ENCODE data around the gene MBTPS1.
"Not testable (repeated sequence)": the region's sequence is repeated elsewhere in the genome, so short reads cannot be mapped to it uniquely, and the experiment has no call there.

MBTPS1 gene

DNA sequence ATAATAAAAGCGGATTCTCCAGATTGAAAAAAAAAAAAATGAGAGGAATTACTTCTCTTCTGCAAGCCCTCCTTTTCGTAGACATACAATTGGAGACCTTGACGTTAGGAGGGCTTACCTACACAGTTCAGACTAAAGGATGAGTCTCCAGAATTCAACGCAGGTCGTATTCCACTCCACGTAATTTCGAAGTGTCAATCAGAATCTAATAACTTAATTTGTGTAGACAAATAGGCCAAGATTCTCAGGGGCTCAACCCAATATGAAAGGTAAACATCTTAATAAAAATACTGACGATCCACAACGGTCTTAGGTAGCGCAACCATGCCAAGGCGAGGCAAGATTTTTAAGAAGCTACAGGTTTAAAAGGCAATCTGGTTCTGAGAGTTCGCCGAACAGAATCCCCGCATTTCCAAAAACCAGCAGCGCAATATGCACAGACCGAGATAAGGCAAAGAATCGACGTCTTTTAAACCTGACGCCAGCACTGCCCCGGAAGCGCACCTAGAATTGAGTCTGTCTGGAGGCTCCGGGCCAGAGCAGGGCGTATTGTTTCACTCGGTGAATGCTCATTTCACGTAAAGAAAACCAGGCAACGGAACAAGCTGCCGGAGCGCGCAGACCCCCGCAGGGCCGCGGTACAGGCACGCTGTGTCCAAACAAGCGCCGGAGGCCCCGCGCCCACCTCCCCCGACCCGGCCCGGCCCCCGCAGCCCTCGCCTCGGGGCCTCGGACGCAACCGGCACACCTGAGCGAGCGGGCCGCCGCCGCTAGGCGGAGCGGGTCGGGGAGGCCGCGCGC lies 623 bp downstream of the MBTPS1 start:
- WGBS, 2 experiments (ENCODE audit: insufficient coverage in 2 of 2) = 1% methylated on average over 44 to 50 of the region's 57 CpGs
- Histone ChIP-seq H3K36me3 (ENCODE audit: control insufficient read depth, insufficient read depth, low read length) (peaks cover 6% of the 10 kb centered on the region), H3K27ac (ENCODE audit: low read depth, low read length, severe bottlenecking) (peak overlapping the region; percentile 90), H3K4me1 (ENCODE audit: control insufficient read depth, insufficient read depth, low read length, poor library complexity, severe bottlenecking) (peaks cover 2% of the 10 kb centered on the region), H3K4me3 (ENCODE audit: extremely low read depth, insufficient read depth, low read length, poor library complexity, severe bottlenecking) (peak overlapping the region; percentile 88), H3K9me3 (ENCODE audit: control insufficient read depth, low read length) (no peaks in the 10 kb centered on the region)

DNA sequence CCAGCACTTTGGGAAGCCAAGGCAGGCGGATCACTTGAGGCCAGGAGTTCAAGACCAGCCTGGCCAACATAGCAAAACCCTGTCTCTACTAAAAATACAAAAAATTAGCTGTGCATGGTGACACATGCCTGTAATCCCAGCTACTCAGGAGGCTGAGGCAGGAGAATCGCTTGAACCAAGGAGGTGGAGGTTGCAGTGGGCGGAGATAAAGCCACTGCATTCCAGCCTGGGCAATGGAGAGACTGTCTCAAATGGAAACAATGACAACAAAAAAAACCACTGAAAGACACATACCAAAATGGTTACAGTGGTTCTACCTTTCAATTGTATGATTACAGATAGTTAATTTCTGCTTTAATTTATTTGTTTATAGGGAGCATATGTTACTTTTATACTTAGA lies 4.8 kb downstream of the MBTPS1 start:
- H3K4me1 ChIP-seq (ENCODE audit: control insufficient read depth, insufficient read depth, low read length, poor library complexity, severe bottlenecking); H3K27ac ChIP-seq (ENCODE audit: low read depth, low read length, severe bottlenecking); H3K9me3 ChIP-seq (ENCODE audit: control insufficient read depth, low read length); H3K4me3 ChIP-seq (ENCODE audit: extremely low read depth, insufficient read depth, low read length, poor library complexity, severe bottlenecking): not testable (repeated sequence)
- peaks cover 13% of the 10 kb centered on the region for H3K36me3 ChIP-seq (ENCODE audit: control insufficient read depth, insufficient read depth, low read length)
- WGBS, 2 experiments (ENCODE audit: insufficient coverage in 2 of 2) = 100% methylated on average over 2 of the region's 3 CpGs; no CpG with 5 or more reads in 1 of the 2 experiments

DNA sequence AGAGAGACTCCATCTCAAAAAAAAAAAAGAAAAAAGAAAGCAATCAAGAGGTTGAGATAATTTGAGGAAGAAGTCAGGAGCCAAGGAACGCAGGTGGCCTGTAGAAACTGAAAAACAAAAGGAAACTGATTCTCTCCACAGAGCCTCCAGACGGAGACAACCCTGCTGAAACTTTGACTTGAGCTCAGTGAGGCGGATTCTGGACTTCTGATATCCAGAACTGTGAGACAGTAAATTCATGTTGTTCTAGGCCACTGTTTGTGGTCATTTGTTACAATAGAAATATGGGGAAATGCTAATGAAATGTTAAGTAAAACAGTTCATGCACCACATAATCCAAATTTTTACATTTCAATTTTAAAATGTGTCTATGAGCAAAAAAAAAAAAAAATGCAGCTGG lies 5.2 kb downstream of the MBTPS1 start:
- Histone ChIP-seq H3K27ac (ENCODE audit: low read depth, low read length, severe bottlenecking) (no peak overlapping the region), H3K36me3 (ENCODE audit: control insufficient read depth, insufficient read depth, low read length) (peaks cover 13% of the 10 kb centered on the region), H3K4me1 (ENCODE audit: control insufficient read depth, insufficient read depth, low read length, poor library complexity, severe bottlenecking) (peaks cover 2% of the 10 kb centered on the region), H3K4me3 (ENCODE audit: extremely low read depth, insufficient read depth, low read length, poor library complexity, severe bottlenecking) (no peak overlapping the region), H3K9me3 (ENCODE audit: control insufficient read depth, low read length) (no peaks in the 10 kb centered on the region)
- WGBS, 2 experiments (ENCODE audit: insufficient coverage in 2 of 2) = 100% methylated on average over 2 to 3 of the region's 3 CpGs

DNA sequence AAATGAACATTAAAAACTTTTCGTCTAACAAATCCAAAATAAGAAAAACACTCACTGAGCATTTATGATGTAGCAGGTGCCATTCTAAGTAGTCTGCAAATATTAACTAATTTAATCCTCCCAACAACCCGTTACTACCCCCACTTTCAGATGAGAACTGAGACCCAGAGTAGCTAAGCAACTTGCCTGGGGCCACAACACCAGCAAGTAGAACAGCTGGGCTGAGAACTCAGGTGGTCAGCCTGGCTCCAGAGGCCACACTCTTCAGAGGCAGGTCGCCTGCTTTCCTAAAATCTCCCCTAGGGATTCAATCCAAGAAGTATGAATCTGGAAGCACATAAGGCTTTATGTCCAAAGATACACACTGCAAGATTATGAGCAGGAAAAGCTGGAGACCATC lies 6.2 kb downstream of the MBTPS1 start:
- WGBS, 2 experiments (ENCODE audit: insufficient coverage in 2 of 2) = 60% methylated on average over 1 of the region's 3 CpGs; no CpG with 5 or more reads in 1 of the 2 experiments
- peaks cover 1% of the 10 kb centered on the region for H3K4me1 ChIP-seq (ENCODE audit: control insufficient read depth, insufficient read depth, low read length, poor library complexity, severe bottlenecking)
- H3K27ac ChIP-seq (ENCODE audit: low read depth, low read length, severe bottlenecking) = no peak overlapping the region
- H3K36me3 ChIP-seq (ENCODE audit: control insufficient read depth, insufficient read depth, low read length) = peaks cover 13% of the 10 kb centered on the region
- H3K9me3 ChIP-seq (ENCODE audit: control insufficient read depth, low read length) = no peaks in the 10 kb centered on the region
- no peak overlapping the region for H3K4me3 ChIP-seq (ENCODE audit: extremely low read depth, insufficient read depth, low read length, poor library complexity, severe bottlenecking)

DNA sequence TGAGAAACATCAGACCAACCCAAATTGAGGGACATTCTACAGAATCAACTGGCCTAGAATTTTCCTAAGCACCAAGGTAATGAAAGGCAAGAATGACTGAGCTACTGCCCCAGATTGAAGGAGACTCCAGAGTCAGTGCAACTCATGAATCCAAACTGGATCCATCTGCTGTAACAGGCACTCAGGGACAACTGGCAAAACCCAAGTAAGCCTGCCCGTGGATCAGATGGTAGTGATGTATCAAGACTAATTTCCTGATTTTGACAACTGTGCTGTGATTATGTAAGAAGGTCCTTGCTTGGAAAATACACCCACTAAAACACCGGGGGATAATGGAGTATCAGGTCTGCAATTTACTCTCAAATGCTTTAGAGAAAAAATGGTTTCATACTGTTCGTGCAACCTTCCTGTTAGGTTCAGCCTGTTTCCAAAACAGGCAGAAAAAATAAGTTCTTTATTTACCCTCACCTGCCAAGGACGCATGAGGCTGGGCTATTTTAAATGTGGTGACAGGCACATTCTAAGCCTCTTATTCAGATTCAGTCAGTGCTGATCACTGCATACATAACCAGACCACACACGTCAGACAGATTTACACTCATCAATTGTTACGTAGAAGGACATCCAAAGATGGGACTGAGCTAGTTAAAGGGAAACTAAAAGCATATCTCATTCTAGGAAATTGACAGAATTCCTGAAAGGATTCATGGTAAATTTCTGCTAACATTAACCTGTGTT lies 7.0 kb downstream of the MBTPS1 start:
- no peak overlapping the region for H3K4me3 ChIP-seq (ENCODE audit: extremely low read depth, insufficient read depth, low read length, poor library complexity, severe bottlenecking)
- H3K4me1 ChIP-seq (ENCODE audit: control insufficient read depth, insufficient read depth, low read length, poor library complexity, severe bottlenecking) = no peaks in the 10 kb centered on the region
- H3K9me3 ChIP-seq (ENCODE audit: control insufficient read depth, low read length) = no peaks in the 10 kb centered on the region
- H3K27ac ChIP-seq (ENCODE audit: low read depth, low read length, severe bottlenecking) = no peak overlapping the region
- WGBS, 2 experiments (ENCODE audit: insufficient coverage in 2 of 2) = 100% methylated on average over 1 to 4 of the region's 6 CpGs
- peaks cover 13% of the 10 kb centered on the region for H3K36me3 ChIP-seq (ENCODE audit: control insufficient read depth, insufficient read depth, low read length)

DNA sequence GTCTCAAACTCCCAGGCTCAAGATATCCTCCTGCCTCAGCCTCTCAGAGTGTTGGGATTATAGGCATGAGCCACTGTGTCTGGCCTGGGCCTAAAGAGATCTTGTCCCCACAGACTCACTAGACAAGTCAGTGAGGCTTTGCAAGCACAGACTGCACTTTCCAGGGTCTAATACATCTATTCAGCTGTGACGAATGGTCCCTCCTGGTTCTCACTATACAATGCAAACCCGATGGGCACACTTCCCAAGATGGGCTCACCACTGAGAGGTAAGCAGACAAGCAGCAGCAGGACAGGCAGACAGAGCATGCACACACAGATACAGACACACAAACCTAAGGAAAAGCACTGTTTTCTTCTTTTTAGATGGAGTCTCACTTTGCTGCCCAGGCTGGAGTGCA lies 8.8 kb downstream of the MBTPS1 start:
- peaks cover 18% of the 10 kb centered on the region for H3K36me3 ChIP-seq (ENCODE audit: control insufficient read depth, insufficient read depth, low read length)
- H3K4me3 ChIP-seq (ENCODE audit: extremely low read depth, insufficient read depth, low read length, poor library complexity, severe bottlenecking) = no peak overlapping the region
- H3K4me1 ChIP-seq (ENCODE audit: control insufficient read depth, insufficient read depth, low read length, poor library complexity, severe bottlenecking) = peaks cover 2% of the 10 kb centered on the region
- WGBS, 2 experiments (ENCODE audit: insufficient coverage in 2 of 2) = 94 to 100% methylated on average over 2 of the region's 2 CpGs
- H3K9me3 ChIP-seq (ENCODE audit: control insufficient read depth, low read length) = no peaks in the 10 kb centered on the region
- no peak overlapping the region for H3K27ac ChIP-seq (ENCODE audit: low read depth, low read length, severe bottlenecking)

DNA sequence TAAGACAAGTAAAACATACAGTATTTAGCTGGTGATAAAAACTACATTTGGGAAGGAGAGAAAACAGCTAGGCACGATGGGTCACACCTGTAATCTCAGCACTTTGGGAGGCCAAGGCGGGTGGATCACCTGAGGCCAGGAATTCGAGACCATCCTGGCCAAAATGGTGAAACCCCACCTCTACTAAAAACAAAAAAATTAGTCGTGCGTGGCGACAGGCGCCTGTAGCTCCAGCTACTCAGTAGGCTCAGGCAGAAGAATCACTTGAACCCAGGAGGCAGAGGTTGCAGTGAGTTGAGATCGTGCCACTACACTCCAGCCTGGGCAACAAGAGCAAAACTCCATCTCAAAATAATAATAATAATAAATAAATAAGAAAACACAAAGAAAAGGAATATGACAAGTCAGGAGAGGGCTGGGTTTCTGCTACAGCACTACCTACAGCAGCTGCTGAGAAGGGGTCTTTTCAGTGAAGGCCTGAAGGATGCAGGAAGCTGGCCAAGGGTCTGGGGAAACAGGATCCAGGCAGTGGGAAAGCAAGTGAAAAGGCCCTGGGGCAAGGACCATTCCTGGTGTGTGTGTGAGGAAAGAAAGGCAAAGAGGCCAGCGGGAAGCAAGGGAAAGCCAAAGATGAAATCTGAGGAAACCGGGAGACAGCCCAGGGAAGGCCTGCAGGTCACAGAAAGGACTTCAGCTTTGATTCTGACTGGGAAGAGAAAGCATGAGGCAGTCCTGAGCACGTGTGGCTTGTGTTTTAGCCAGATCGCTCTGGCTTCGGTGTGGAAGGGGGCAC lies 10.6 kb downstream of the MBTPS1 start:
- no peak overlapping the region for H3K4me3 ChIP-seq (ENCODE audit: extremely low read depth, insufficient read depth, low read length, poor library complexity, severe bottlenecking)
- H3K36me3 ChIP-seq (ENCODE audit: control insufficient read depth, insufficient read depth, low read length) = peaks cover 28% of the 10 kb centered on the region
- no peaks in the 10 kb centered on the region for H3K9me3 ChIP-seq (ENCODE audit: control insufficient read depth, low read length)
- peaks cover 2% of the 10 kb centered on the region for H3K4me1 ChIP-seq (ENCODE audit: control insufficient read depth, insufficient read depth, low read length, poor library complexity, severe bottlenecking)
- 91% methylated on average over 10 to 11 of the region's 13 CpGs for WGBS, 2 experiments (ENCODE audit: insufficient coverage in 2 of 2)
- H3K27ac ChIP-seq (ENCODE audit: low read depth, low read length, severe bottlenecking) = no peak overlapping the region

DNA sequence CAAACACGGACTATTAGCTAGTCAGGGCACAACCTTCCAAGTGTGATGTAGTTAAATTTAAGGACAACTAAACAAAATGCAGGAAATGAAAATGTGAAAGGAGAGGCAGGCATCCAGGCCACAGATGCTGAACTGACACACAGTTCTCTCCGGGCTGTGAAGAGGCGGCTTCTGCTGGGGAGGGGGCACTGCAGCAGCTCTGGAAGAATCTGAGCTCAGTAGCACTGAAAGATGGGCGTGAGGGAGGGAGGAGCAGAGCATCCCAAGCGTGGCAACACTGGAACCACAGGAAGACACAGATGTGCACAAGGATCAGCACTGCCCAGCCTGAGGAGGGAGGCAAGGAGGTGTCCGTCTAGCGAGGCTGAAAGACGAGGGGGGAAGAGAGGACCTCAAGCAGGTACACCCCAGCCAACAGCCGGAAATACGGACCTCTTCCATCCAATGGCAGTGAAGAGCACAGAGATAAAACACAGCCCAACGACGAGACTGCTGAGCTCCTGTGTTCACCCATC lies 11.4 kb downstream of the MBTPS1 start:
- Histone ChIP-seq H3K36me3 (ENCODE audit: control insufficient read depth, insufficient read depth, low read length) (peaks cover 32% of the 10 kb centered on the region), H3K27ac (ENCODE audit: low read depth, low read length, severe bottlenecking) (no peak overlapping the region), H3K4me3 (ENCODE audit: extremely low read depth, insufficient read depth, low read length, poor library complexity, severe bottlenecking) (no peak overlapping the region), H3K4me1 (ENCODE audit: control insufficient read depth, insufficient read depth, low read length, poor library complexity, severe bottlenecking) (peaks cover 2% of the 10 kb centered on the region), H3K9me3 (ENCODE audit: control insufficient read depth, low read length) (no peaks in the 10 kb centered on the region)
- whole genome bisulfite sequencing, 2 experiments (ENCODE audit: insufficient coverage in 2 of 2) = 90 to 91% methylated on average over 7 to 8 of the region's 12 CpGs

DNA sequence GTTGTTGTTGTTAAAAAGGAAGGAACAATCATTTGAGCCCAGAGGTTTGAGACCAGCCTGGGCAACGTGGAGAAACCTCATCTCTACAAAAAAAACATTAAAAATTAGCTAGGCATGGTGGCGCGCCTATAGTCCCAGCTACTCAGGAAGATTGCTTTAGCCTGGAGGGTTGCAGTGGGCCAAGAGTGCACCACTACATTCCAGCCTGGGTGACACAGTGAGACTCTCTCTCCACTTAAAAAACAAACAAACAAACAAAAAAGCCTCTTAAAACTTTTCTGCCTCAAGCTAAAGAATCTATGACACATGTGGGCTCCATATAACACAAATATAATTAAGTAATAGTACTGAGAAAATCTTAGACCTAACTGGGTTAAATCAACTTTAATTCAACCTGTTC lies 12.5 kb downstream of the MBTPS1 start:
- H3K9me3 ChIP-seq (ENCODE audit: control insufficient read depth, low read length) = no peaks in the 10 kb centered on the region
- H3K4me1 ChIP-seq (ENCODE audit: control insufficient read depth, insufficient read depth, low read length, poor library complexity, severe bottlenecking) = peaks cover 2% of the 10 kb centered on the region
- no peak overlapping the region for H3K4me3 ChIP-seq (ENCODE audit: extremely low read depth, insufficient read depth, low read length, poor library complexity, severe bottlenecking)
- H3K36me3 ChIP-seq (ENCODE audit: control insufficient read depth, insufficient read depth, low read length) = peaks cover 31% of the 10 kb centered on the region
- 100% methylated on average over 2 of the region's 3 CpGs for WGBS, 2 experiments (ENCODE audit: insufficient coverage in 2 of 2)
- no peak overlapping the region for H3K27ac ChIP-seq (ENCODE audit: low read depth, low read length, severe bottlenecking)

DNA sequence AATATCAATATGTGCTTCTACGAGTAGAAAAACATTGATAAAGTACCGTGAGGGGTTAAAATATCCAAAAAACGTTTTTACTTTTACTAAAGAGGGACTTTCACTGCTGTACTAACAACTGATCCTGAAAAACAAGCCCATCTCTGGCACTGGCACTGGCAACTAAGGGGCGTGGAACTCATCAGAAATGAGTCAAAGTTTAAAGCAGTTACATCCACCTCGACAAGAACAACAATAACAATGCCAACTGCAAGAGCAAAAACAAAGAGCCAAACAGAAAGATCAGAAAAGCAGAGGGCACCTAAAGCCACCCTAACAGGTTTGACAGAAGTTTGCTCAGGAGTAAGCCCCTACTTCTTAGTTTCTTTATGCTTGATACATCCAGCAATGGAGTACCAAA lies 13.1 kb downstream of the MBTPS1 start:
- Histone ChIP-seq H3K4me3 (ENCODE audit: extremely low read depth, insufficient read depth, low read length, poor library complexity, severe bottlenecking) (no peak overlapping the region), H3K4me1 (ENCODE audit: control insufficient read depth, insufficient read depth, low read length, poor library complexity, severe bottlenecking) (peaks cover 2% of the 10 kb centered on the region), H3K27ac (ENCODE audit: low read depth, low read length, severe bottlenecking) (no peak overlapping the region), H3K36me3 (ENCODE audit: control insufficient read depth, insufficient read depth, low read length) (peaks cover 31% of the 10 kb centered on the region), H3K9me3 (ENCODE audit: control insufficient read depth, low read length) (no peaks in the 10 kb centered on the region)
- 95 to 100% methylated on average over 1 to 5 of the region's 5 CpGs for WGBS, 2 experiments (ENCODE audit: insufficient coverage in 2 of 2)
